Measurements from ENCODE around the gene SH3BP2.

Gene SH3BP2

DNA sequence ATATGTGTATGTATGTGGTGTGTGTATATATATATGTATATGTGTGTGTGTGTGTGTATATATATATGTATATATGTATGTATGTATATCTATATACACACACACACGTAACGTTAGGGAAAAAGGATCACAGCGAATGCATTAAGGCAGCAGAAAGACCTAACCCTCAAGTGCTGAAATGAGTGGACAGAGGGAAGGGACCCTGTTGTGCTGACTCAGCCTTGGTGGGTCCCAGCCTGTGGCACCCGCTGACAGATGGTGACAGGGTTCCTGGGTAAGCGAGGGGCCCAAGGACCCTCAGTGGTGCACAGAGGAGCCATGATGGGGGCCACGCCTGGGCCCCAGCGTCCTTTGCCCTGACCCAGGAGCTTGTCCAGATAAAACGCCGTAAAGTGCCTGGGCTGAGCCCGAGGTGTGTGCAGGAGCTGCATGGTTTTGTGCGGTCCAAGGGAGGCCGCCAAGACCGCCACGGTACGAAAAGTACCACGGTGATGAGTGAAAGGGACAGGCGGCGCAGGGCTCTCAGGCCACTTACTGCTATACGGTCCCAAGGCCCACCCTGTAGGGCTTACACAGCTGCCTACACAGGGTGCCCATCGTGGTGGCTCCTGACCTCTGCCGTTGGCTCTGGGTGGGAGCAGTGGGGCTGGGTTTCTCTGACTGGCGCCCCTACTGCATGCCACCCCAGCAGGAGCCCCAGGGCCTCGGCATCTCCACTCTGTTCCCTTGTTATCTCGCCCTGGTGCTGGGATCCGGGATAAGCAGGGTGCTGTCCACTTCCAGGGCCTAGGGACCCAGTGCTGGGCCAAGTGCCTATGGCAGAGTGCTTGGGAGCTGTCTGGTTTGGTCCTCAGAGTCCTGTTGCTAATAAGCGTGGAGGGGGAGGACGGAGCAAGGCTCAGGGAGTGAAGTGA lies 10.0 kb downstream of the SH3BP2 start:
- DNase-seq (ENCODE audit: low read depth in 2 of 2, low spot score in 1 of 2), result no peak

- no peak for DNase-seq (ENCODE audit: low read depth in 2 of 2, low spot score in 1 of 2)
Measured at GRCh38 chr4:2803624-2804448, 11.0 kb downstream of the SH3BP2 start.

- no peak for DNase-seq (ENCODE audit: low read depth in 2 of 2, low spot score in 1 of 2)
Measured at GRCh38 chr4:2804449-2804972, 11.6 kb downstream of the SH3BP2 start.

GRCh38 chr4:2804973-2805501 lies 12.2 kb downstream of the SH3BP2 start:
- no peak for DNase-seq (ENCODE audit: low read depth in 2 of 2, low spot score in 1 of 2)

- no peak for DNase-seq (ENCODE audit: low read depth in 2 of 2, low spot score in 1 of 2)
Measured at GRCh38 chr4:2805712-2806389, 13.0 kb downstream of the SH3BP2 start.

GRCh38 chr4:2806390-2807355 lies 13.8 kb downstream of the SH3BP2 start:
- DNase-seq (ENCODE audit: low read depth in 2 of 2, low spot score in 1 of 2), result no peak

GRCh38 chr4:2807571-2807970 lies 14.7 kb downstream of the SH3BP2 start:
- DNase-seq (ENCODE audit: low read depth in 2 of 2, low spot score in 1 of 2), result no peak

- no peak for DNase-seq (ENCODE audit: low read depth in 2 of 2, low spot score in 1 of 2)
Measured at GRCh38 chr4:2808001-2808400, 15.1 kb downstream of the SH3BP2 start.

- no peak for DNase-seq (ENCODE audit: low read depth in 2 of 2, low spot score in 1 of 2)
Measured at GRCh38 chr4:2809610-2810180, 16.8 kb downstream of the SH3BP2 start.

DNA sequence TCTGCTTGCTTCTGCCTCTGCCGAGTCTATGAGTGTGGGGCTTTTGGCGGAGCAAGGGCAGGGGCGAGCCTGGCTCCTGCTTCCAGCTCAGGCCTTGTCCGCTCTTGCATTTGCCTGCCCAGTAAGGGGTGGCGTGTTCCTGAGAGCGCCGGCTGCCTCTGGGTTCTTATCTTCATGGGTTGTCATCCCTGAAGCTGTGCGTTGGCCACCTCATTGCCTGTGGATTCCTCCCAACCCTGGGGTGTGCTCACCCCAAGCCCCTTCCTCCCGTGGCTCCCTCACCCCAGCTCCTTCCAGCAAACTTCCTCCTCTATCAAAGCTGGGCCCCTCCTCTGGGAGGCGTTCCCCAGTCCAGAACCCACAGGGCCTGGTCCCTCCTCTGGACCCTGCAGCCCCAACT lies 17.5 kb downstream of the SH3BP2 start:
- no peak for DNase-seq (ENCODE audit: low read depth in 2 of 2, low spot score in 1 of 2)

DNA sequence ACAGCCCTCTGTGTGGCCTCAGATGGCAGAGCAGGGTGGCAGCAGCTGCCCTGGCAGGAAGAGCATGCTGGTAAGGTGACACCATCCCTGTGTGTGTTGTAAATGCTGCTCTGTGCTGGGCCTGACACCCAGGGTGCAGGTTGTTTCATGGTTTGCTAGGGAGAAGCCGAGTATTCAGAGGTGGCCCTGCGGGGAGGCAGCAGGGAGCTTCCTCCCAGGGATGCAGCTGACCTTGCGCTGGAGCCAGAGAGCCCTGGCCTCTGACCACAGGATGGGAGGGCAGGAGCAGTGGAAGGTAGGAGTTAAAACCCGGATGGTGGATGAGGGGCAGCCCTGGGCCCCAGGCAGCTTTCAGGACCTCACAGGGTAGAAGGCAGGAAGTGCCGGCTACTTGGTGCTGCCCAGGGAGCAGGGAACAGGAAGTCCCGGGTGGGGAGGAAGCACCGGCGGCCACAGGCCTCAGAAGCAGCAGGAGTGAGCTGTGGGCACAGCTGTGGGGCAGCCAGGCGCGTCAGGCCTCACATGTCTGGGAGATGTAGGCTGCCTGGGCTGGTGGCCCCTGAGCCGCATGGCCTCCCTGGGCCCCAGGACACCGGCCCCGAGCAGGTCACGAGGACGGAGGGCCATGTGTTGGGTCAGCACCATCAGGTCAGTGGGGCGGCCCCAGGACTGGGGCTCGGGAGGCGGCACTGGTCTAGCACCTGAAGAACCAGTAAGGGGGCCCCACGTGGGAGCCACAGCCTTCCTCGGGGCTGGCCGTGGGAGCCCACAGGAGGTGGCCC lies 19.1 kb downstream of the SH3BP2 start:
- DNase-seq (ENCODE audit: low read depth in 2 of 2, low spot score in 1 of 2), result no peak

- no peak for DNase-seq (ENCODE audit: low read depth in 2 of 2, low spot score in 1 of 2)
Measured at GRCh38 chr4:2812612-2813354, 19.9 kb downstream of the SH3BP2 start.

- DNase-seq (ENCODE audit: low read depth in 2 of 2, low spot score in 1 of 2), result no peak
Measured at GRCh38 chr4:2813446-2814405, 20.8 kb downstream of the SH3BP2 start.

DNA sequence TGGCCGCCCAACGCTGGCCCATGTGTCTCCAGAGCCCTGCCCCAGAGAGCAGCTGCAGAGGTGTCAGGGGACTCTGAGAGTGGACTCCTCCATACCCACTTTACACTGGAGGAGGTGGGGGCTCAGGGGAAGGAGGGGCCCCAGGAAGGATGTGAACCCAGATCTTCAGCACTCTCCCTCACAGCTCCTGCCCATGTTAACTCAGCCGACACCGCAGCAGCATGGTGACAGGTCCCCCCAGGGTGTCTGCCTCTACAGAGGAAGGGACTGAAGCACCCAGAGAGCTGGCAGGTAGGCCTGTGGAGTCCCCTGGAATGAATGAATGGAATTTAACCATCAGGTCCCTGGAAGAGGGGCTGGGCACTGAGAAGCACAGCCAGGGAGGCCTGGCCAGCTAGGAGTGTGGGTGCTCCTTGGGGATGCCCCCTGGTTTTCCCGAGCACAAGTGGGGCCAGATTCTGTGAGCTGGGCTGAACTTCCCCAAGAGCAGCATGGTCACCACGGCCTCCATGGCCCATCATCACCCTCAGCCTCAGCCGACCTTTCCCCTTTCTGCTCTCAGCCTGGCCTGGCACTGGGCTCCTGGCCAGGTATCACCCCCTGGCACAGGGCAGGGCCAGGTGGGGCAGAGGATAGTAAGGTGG lies 21.9 kb downstream of the SH3BP2 start:
- DNase-seq (ENCODE audit: low read depth in 2 of 2, low spot score in 1 of 2), result no peak

GRCh38 chr4:2816401-2816954 lies 23.6 kb downstream of the SH3BP2 start:
- no peak for DNase-seq (ENCODE audit: low read depth in 2 of 2, low spot score in 1 of 2)

DNA sequence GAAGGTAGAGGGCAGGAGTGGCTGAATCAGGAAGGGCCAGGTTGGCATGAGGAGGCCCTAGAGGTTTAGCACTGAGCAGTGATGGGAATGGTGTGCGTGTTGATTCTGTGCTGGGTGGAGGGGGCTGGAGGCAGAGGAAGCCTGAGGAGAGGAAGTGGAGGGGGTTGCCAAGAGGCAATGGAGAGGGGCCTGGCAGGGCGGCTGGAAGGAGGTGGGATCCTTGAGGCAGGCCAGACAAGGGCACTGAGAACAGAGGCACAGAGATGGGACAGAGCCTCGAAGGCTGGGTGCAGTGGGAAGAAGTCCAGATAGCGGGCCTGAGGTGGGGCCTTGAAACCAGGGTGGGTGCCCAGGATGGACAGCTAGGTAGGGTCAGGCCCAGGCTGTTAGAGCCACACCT lies 24.3 kb downstream of the SH3BP2 start:
- DNase-seq (ENCODE audit: low read depth in 2 of 2, low spot score in 1 of 2), result no peak

All from stimulated activated CD8-positive, alpha-beta memory T cell treated with anti-CD3 and anti-CD28 coated beads, Interleukin-4, amount 100 ng/mL, for 1 hour (primary cell).